GM21367 (cell line): Measurements from ENCODE around the gene TPD52L1.
"Not testable (repeated sequence)": the region's sequence is repeated elsewhere in the genome, so short reads cannot be mapped to it uniquely, and the experiment has no call there.

Experiments used
- ATAC-seq: cut with Tn5 transposase; IDR thresholded peaks from one replicate; pipeline ENCODE4 v1.9.1; 2021; ENCODE audit not compliant: unreplicated experiment

Gene TPD52L1, protein sequence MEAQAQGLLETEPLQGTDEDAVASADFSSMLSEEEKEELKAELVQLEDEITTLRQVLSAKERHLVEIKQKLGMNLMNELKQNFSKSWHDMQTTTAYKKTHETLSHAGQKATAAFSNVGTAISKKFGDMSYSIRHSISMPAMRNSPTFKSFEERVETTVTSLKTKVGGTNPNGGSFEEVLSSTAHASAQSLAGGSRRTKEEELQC

GRCh38 chr6:125153391-125154117 is at the start of gene TPD52L1:
TPD52L1 (plus strand) TSS chr6:125153773; CDS start chr6:125153952, 179 bp downstream.
- peak; percentile 99 for ATAC-seq

DNA sequence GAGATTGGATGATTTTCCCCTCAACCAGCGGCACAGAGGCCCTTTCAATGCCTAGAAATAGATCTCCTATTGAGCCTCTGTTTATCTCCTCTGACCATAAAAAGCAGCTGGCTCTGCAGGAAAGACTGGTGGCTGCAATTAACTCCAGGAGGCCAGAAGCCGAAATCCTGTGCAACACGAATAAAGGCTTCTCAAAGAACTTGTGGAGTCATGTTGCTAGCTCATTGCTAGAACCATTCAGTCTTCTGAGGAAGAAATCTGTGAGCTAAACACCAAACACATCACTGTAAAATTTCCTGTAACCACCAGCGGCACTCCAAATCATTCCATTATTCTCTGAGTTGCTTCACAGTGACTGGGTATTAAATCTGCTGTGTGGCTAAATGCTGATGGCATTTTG is 49.1 kb upstream of the TPD52L1 start:
- ATAC-seq, result no peak

GRCh38 chr6:125107048-125107447 is 46.5 kb upstream of the TPD52L1 start:
- ATAC-seq, result no peak

GRCh38 chr6:125107896-125108295 is 45.7 kb upstream of the TPD52L1 start:
- no peak for ATAC-seq

GRCh38 chr6:125110056-125110455 is 43.5 kb upstream of the TPD52L1 start:
- no peak for ATAC-seq

DNA sequence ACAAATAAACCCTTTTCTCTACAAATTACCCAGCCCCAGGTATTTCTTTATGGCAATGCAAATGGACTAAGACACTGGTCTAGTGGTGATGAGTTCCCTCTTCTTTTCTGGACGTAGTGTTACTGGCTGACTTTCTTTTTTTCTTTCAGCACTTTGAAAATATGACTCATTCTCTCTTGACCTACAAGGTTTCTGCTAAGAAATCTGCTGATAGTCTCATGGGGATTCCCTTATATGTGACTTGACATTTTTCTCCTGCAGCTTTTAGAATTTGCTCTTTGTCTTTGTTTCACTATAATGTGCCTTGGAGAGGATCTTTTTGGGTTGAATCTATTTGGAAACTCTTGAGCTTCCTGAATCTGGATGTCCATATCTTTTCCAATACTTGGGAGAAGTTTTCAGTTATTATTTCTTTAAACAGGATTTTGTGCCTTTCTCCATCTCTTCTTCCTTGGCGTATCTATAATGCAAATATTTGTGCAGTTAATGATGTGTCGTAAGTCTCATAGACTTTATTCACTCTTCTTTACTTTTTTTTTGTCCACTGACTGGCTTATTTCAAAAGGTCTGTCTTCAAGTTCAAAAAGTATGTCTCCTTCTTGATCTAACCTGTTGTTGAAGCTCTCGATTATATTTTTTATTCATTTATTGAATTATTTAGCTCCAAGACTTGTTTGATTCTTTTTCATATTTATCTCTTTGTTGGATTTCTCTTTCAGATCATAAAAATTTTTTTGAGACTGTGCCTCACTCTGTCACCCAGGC is 42.2 kb upstream of the TPD52L1 start:
- ATAC-seq, result no peak

GRCh38 chr6:125112934-125113333 is 40.6 kb upstream of the TPD52L1 start:
- no peak for ATAC-seq

GRCh38 chr6:125114248-125114858 is 39.2 kb upstream of the TPD52L1 start:
- ATAC-seq, result no peak

GRCh38 chr6:125116170-125116569 is 37.4 kb upstream of the TPD52L1 start:
- ATAC-seq, result no peak

DNA sequence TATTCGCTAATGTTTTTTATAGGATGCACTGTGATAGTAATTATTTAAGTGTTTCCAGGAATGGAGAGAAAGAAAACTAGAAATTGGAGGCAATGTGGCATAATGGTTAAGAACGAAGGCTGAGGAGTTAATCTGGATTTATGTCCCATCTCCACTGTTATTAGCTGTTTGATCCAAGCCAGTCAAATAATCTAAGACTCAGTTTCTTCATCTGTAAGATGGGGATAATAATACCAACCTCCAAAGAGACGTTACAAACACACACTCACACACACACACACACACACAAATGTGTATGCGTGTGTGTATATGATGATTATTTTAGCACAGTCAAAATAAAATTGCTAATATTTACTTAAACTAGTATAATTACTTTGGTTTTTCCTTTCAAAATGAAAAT is 36.9 kb upstream of the TPD52L1 start:
- no peak for ATAC-seq

DNA sequence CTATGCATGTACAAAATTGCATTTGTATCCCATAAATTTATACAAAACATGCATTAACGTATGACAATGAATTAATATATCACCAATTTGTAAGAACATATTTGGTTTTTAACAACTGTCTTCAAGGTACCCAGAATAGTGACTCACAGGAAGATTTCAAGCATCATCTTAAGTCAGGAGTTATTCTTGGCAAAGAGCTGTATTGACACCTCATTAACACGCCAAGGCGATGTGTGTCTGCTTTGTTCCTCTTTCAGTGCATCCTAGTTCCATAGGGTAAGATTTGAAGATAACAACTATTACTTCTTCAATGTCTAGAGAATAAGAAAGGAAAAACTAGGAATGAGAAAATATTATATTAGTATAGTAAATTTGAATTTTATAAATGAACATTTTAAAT is 35.8 kb upstream of the TPD52L1 start:
- ATAC-seq, result no peak

GRCh38 chr6:125120054-125120590 is 33.5 kb upstream of the TPD52L1 start:
- no peak for ATAC-seq

GRCh38 chr6:125121894-125122293 is 31.7 kb upstream of the TPD52L1 start:
- ATAC-seq, result no peak

DNA sequence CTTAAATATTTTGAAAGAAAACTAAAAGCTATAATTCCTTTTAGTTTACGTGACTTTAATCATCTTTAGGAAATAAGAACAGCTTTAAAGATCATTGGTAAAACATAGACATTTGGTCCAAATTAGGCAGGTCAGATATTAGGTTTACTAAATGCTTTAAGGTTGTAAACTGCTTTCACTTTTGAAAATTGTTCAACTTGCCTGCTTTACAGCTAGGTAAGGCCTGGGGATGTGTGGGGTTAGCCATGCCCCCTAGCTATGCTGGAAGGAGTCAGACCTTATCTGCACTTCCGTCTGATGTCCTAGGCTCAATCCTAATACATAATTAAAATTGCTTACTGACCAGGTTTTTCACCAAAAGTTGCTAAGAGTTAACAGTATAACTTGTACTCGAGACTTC is 30.5 kb upstream of the TPD52L1 start:
- no peak for ATAC-seq

DNA sequence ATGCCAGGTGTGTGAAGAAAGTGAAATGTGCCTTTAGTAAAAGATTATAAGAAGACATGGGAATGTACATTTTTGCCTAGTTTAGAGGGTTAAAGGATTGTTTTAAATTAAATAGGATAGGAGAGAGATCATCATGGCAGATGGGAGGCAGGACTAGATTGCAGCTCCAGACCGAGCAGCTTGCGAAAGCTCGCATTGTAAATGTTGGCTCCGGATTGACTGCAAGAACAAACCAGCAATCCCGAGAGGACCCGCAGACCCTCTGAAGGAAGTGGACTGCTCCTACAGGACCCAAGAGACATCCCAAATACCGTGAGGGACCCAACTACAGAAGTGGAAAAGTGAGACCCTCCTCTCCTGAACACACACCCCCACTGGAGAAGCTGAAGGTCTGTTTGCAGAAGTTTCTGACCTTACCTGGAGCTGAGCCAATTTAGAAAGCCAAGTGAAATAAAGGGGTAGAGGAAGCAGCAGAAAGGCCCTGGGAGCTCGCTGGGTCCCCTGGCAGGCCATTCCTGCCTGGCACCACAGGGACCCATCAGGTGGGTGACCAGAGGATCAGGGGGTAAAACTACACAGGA is 30.0 kb upstream of the TPD52L1 start:
- no peak for ATAC-seq

DNA sequence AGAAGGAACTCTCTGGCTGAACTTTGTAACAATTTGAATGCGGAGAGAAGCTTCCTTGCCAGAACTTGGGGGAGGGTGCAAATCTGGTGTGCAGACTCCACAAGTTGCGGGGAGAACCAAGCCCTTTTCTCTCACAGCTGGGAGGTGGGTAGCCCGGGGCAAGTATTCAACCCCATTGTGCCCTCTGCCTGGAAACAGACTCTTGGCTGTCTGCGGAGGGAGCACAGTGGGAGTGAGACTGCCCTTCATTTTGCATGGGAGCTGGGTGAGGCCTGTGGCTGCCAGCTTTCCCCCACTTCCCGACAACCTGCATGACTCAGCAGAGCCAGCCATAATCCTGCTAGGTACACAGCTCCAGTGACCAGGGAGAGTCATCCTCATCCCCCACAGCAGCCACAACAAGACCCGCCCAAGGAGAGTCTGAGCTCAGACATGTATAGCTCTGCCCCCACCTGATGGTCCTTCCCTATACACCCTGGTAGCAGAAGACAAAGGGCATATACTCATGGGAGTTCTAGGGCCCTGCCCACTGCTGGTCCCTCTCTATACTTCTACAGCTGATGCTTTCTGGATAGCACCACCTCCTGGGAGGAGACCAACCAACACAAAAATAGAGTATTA is 29.4 kb upstream of the TPD52L1 start:
- ATAC-seq, result no peak

- ATAC-seq, result not testable (repeated sequence)
Observed at GRCh38 chr6:125125856-125126255, 27.7 kb upstream of the TPD52L1 start.

DNA sequence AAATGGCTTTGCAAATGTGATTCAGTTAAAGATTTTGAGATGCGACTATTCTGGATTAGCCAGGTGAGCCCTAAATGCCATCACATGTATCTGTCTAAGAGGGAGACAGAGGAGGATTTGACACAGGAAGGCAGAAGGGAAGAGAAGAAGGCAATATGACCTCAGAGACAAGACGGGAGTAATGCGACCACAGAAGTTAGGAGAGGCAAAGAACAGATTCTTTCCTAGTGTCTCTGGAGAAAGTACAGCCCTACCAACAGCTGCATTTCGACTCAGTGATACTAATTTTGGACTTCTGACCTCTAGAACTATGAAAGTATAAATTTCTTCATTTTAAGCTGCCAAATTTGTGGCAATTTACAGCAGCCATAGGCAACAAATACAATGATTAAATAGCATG is 24.2 kb upstream of the TPD52L1 start:
- ATAC-seq, result no peak

GRCh38 chr6:125132058-125132457 is 21.5 kb upstream of the TPD52L1 start:
- no peak for ATAC-seq

DNA sequence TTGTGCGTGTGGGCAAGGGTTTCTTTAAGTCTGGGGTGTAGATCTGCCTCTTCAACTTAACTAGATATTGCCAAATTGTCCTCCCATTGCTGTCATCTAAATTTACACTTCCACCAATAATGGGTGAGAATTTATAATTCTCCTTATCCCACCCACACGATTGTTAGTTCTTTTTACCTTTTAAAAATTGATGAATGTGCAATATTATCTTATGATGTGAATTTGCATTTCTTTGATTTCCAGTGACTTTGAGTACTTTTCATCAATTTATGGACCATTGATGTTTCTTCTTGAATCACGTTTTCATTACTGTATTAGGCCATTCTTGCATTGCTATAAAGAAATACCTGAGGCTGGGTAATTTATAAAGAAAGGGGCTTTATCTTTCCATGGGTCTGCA is 17.2 kb upstream of the TPD52L1 start:
- no peak for ATAC-seq

GRCh38 chr6:125138083-125138482 is 15.5 kb upstream of the TPD52L1 start:
- ATAC-seq, result no peak
